PC-3 (cell line): ENCODE data around the gene TIMP1. TPM values are rescaled to one million over a fixed set of nuclear protein-coding genes. Genes with fewer than 3 reads are reported as not detected.

Source experiments
- ATAC-seq: fragments of 200-7000 bp; cut with Tn5 transposase; 2 replicates; pipeline ENCODE4 v1.9.1; 2020; ENCODE audit warnings: mild to moderate bottlenecking, moderate library complexity
- BruUV-seq: library from RNA; stranded (reverse); fragments of 400-500 nt; replicated peaks from 2 replicates; lab custom pipeline; 2021; lab: Mats Ljungman, UMichigan
- CTCF ChIA-PET: fragments of 300-600 bp; sonication (Branson Sonifier 250); formaldehyde crosslinking; loops from one replicate; lab custom pipeline; 2022; ENCODE audit warnings: antibody characterized with exemption; lab: Charles Lee
- POLR2A ChIA-PET: fragments of 300-600 bp; sonication (Branson Sonifier 250); formaldehyde crosslinking; loops from one replicate; lab custom pipeline; 2022; ENCODE audit warnings: antibody characterized with exemption; ENCODE audit not compliant: unreplicated experiment; lab: Charles Lee
- DNase-seq: peaks from one replicate; pipeline ENCODE4 v3.0.0-alpha.2; 2015
- H2AFZ ChIP-seq: fragments of 300-600 bp; sonication (generic); 2 replicates; pipeline ENCODE4 v1.6.0; 2016; ENCODE audit warnings: antibody characterized with exemption, low read length
- H3F3A ChIP-seq: fragments of 300-600 bp; sonication (generic); one replicate; pipeline ENCODE4 v1.6.0; 2017; ENCODE audit warnings: antibody characterized with exemption, low read length, control low read depth, mild to moderate bottlenecking; ENCODE audit not compliant: unreplicated experiment
- H3K27ac ChIP-seq: fragments of 300-600 bp; sonication (generic); 2 replicates; pipeline ENCODE4 v1.5.1; 2016; ENCODE audit warnings: mild to moderate bottlenecking, low read length
- H3K27me3 ChIP-seq: fragments of 300-600 bp; sonication (generic); 2 replicates; pipeline ENCODE4 v1.6.1; 2016; ENCODE audit warnings: low read length, mixed read lengths
- H3K36me3 ChIP-seq: fragments of 300-600 bp; sonication (generic); 2 replicates; pipeline ENCODE4 v1.6.1; 2016; ENCODE audit warnings: low read depth, mixed run types, low read length, mixed read lengths
- H3K4me1 ChIP-seq: fragments of 300-600 bp; sonication (generic); 2 replicates; pipeline ENCODE4 v1.5.1; 2016; ENCODE audit warnings: low read length; ENCODE audit not compliant: insufficient read depth
- H3K4me2 ChIP-seq: fragments of 300-600 bp; sonication (generic); 2 replicates; pipeline ENCODE4 v1.6.0; 2016; ENCODE audit warnings: low read length
- H3K4me3 ChIP-seq: fragments of 300-600 bp; sonication (generic); 2 replicates; pipeline ENCODE4 v1.5.1; 2016; ENCODE audit warnings: mild to moderate bottlenecking, low read length, mixed read lengths
- H3K79me2 ChIP-seq: fragments of 300-600 bp; sonication (generic); 2 replicates; pipeline ENCODE4 v1.6.1; 2017; ENCODE audit warnings: low read length, mixed read lengths
- H3K9ac ChIP-seq: fragments of 300-600 bp; sonication (generic); 2 replicates; pipeline ENCODE4 v1.6.0; 2016; ENCODE audit warnings: mild to moderate bottlenecking, low read length
- H3K9me2 ChIP-seq: fragments of 300-600 bp; sonication (generic); replicated peaks from 2 replicates; pipeline ENCODE4 v1.6.1; 2016; ENCODE audit warnings: mixed run types, low read length, mixed read lengths
- H3K9me3 ChIP-seq: fragments of 300-600 bp; sonication (generic); 2 replicates; pipeline ENCODE4 v1.6.1; 2016; ENCODE audit warnings: low read length, mixed read lengths
- H4K20me1 ChIP-seq: fragments of 300-600 bp; sonication (generic); 2 replicates; pipeline ENCODE4 v1.6.1; 2016; ENCODE audit warnings: low read length, mixed read lengths
- EZH2 ChIP-seq: fragments of 300-600 bp; sonication (generic); IDR thresholded peaks from one replicate; pipeline ENCODE4 v1.6.1; 2017; ENCODE audit warnings: antibody characterized with exemption, mild to moderate bottlenecking, low read length; ENCODE audit not compliant: unreplicated experiment
- EZH2phosphoT487 ChIP-seq: fragments of 300-600 bp; sonication (generic); IDR thresholded peaks from 2 replicates; pipeline ENCODE4 v1.6.1; 2018; ENCODE audit warnings: mild to moderate bottlenecking, antibody characterized with exemption, low read length, borderline replicate concordance
- intact Hi-C: fragments of 100-400 bp; cut with micrococcal nuclease; formaldehyde crosslinking; loops from 2 replicates; pipeline ENCODE4 v1.9.0; 2023
- total RNA-seq: library from RNA; depleted of rRNA; stranded (reverse); fragments of >200 nt; gene quantifications from 2 replicates; pipeline ENCODE4 v1.2.3, GENCODE V29; 2014
- TF ChIP-seq, protein P1 (sequence below): fragments of 300-600 bp; sonication (generic); conservative IDR thresholded peaks from 2 replicates; pipeline ENCODE4 v1.5.1; 2017; ENCODE audit warnings: antibody characterized with exemption, low read depth, mild to moderate bottlenecking, low read length

TIMP1 gene
- total RNA-seq, 1 experiment from 2014 or later = 222 TPM

DNA sequence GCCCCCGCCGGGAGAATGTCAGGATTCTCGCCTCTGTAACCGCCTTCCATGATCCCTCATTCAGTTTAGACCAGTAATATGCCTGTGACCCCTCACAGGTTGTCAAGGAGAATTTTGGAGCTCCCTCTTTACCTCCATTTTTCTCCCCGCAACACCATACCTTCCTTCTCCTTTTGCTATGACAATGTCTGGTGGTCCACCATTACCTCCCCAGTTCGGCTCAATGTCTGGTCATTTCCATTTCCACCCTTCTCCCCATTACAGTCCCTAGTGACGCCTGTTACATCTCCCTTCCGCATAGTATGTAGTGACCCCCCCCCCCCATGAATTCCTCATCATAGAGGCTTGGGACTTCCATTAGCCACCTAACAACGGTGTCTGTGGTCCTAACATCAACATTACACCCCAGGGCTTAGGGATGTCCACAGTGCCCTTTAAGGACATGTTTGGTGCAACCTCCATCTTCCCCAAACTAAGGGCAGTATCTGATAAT, 20.5 kb upstream of the TIMP1 start:
- Histone ChIP-seq H2AFZ (peak overlapping the region; percentile 64), H3K9me3 (no peaks in the 10 kb centered on the region), H3K79me2 (peaks cover 38% of the 10 kb centered on the region), H3K36me3 (peaks cover 23% of the 10 kb centered on the region), H3K4me1 (peaks cover 27% of the 10 kb centered on the region), H4K20me1 (no peaks in the 10 kb centered on the region), H3K27ac (peak overlapping the region; percentile 81), H3K27me3 (no peaks in the 10 kb centered on the region), H3K9ac (peak overlapping the region; percentile 91), H3K9me2 (no peaks in the 10 kb centered on the region), H3F3A (no peaks in the 10 kb centered on the region), H3K4me3 (peak overlapping the region; percentile 99), H3K4me2 (peak overlapping the region; percentile 99)
- no peak for TF ChIP-seq EZH2phosphoT487
- ChIA-PET CTCF (no interaction called here), POLR2A (no interaction called here)
- no peak for ATAC-seq
- TSS peak; percentile 59 for BruUV-seq
- intact Hi-C loops = loop anchor here (2.0 kb wide), 2 partner anchors 39 to 89 kb away; partner anchors contain the start of gene ELK1
- no peak for DNase-seq

DNA sequence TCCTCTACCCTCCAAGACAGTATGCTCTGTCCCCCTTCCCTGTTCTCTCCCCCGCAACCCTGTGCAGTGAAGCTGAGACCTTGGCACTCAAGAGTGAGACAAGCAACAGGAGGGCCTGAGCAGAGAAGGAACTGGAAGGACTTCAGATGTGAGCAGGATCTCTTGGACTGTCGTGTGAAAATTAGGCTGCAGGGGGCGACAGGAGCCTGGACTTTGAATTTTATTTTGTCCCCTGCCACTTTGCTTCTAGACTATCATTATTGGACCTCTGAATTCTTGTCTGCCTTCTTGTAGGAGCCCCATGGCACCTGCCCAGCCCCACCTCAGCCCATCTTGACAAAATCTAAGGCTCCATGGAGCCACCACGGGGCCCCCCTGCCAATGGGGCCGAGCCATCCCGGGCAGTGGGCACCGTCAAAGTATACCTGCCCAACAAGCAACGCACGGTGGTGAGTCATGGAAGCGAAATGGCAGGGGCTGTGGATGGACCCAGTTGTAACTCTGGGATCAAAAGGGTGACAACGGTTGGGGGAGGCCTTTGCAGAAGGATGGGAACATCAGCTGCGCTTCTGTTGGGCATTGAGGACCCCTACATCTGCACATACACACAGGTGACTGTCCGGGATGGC, 19.5 kb upstream of the TIMP1 start:
- Histone ChIP-seq H3K79me2 (peaks cover 38% of the 10 kb centered on the region), H3F3A (no peaks in the 10 kb centered on the region), H3K27me3 (no peaks in the 10 kb centered on the region), H3K27ac (peak overlapping the region; percentile 67; the same call in 1 of the 2 replicates), H3K9me2 (no peaks in the 10 kb centered on the region), H4K20me1 (no peaks in the 10 kb centered on the region), H3K4me3 (no peak overlapping the region), H3K4me2 (0 out of 2 replicates have a peak overlapping the region, but pooled peaks have one; percentile 21), H3K36me3 (peaks cover 27% of the 10 kb centered on the region), H3K9me3 (no peaks in the 10 kb centered on the region), H3K4me1 (peaks cover 27% of the 10 kb centered on the region), H3K9ac (no peak overlapping the region), H2AFZ (no peak overlapping the region)
- no peak for TF ChIP-seq EZH2
- TF ChIP-seq EZH2phosphoT487 = no peak
- TF ChIP-seq, protein P1, sequence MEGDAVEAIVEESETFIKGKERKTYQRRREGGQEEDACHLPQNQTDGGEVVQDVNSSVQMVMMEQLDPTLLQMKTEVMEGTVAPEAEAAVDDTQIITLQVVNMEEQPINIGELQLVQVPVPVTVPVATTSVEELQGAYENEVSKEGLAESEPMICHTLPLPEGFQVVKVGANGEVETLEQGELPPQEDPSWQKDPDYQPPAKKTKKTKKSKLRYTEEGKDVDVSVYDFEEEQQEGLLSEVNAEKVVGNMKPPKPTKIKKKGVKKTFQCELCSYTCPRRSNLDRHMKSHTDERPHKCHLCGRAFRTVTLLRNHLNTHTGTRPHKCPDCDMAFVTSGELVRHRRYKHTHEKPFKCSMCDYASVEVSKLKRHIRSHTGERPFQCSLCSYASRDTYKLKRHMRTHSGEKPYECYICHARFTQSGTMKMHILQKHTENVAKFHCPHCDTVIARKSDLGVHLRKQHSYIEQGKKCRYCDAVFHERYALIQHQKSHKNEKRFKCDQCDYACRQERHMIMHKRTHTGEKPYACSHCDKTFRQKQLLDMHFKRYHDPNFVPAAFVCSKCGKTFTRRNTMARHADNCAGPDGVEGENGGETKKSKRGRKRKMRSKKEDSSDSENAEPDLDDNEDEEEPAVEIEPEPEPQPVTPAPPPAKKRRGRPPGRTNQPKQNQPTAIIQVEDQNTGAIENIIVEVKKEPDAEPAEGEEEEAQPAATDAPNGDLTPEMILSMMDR = peak; percentile 44; the same call in 1 of the 2 replicates
- DNase-seq = peak; percentile 36
- no TSS peak for BruUV-seq
- intact Hi-C loops = loop anchor here (2.0 kb wide), 1 partner anchor 38 kb away; no protein-coding TSS in a partner anchor
- ChIA-PET CTCF (no interaction called here), POLR2A (no interaction called here)
- no peak for ATAC-seq

DNA sequence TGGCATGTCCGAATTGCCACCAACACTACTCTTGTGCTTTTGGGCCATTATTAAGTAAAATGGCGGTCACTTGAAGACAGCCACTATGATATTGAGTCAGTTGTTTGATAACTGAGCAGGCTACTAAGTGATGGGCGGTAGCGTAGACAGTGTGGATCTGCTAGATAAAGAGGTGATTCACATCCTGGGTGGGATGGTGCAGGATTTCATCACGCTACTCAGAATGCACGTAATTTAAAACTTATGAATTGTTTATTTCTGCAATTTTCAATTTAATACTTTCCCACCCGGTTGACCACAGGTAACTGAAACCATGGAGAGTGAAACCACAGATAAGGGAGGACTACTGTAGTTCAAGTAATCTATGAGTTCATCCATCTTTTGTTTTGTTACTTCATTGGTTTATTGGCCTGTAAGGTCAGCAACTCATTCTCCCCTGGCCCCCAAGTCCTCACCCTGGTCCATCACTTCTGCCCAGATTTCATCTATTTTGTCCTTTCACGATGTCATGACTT, 18.4 kb upstream of the TIMP1 start:
- Histone ChIP-seq H3K36me3 (peaks cover 37% of the 10 kb centered on the region), H3K9me2 (no peaks in the 10 kb centered on the region), H3K9me3 (no peaks in the 10 kb centered on the region), H4K20me1 (no peaks in the 10 kb centered on the region), H3K4me3 (no peak overlapping the region), H3K27ac (peak overlapping the region; percentile 67), H3K27me3 (no peaks in the 10 kb centered on the region), H3K4me2 (peak overlapping the region; percentile 31), H2AFZ (no peak overlapping the region), H3K79me2 (peaks cover 38% of the 10 kb centered on the region), H3K4me1 (peaks cover 27% of the 10 kb centered on the region), H3K9ac (no peak overlapping the region), H3F3A (no peaks in the 10 kb centered on the region)
- BruUV-seq = no TSS peak
- peak; percentile 51 for DNase-seq
- no peak for TF ChIP-seq EZH2phosphoT487
- TF ChIP-seq EZH2 = no peak
- TF ChIP-seq, protein P1 = no peak
- ATAC-seq = no peak
- POLR2A ChIA-PET = no interaction called here
- intact Hi-C loops = loop anchor here (2.0 kb wide), 1 partner anchor 37 kb away; no protein-coding TSS in a partner anchor
- CTCF ChIA-PET = no interaction called here
